ENCODE results near the gene ZBTB14. TPM values are rescaled to one million over a fixed set of nuclear protein-coding genes. Genes with fewer than 3 reads are reported as not detected.

ZBTB14 gene
- total RNA-seq, 1 experiment from 2014 or later = 15.1 TPM

DNA sequence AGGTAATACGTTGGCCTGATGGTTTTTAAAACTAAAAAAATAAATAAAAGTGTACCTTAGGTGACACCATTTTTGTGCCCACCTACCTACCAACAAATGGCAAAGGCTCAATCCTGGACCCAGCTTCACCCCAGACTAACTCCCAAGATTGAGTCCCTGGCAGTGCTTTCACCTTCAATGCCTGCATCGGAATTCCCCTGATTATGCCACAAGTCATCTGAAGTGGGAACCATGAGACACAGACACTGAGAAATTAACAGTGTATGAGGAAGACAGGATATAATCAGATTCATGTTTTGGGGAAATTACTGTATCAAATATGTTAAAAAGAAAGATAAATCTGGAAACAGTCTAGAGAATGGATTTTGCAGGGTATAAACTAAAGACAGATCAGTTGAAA lies 41.6 kb downstream of the ZBTB14 start:
- CTCF ChIA-PET = no interaction called here
- H3K4me3 Mint-ChIP-seq = no peak overlapping the region

GRCh38 chr18:5251117-5251516 lies 44.4 kb downstream of the ZBTB14 start:
- ATAC-seq = no peak
- Mint-ChIP-seq H3K9me3 (no peaks in the 10 kb centered on the region), H3K27me3 (ENCODE audit: low read depth) (no peaks in the 10 kb centered on the region), H3K4me3 (no peak overlapping the region), H3K36me3 (no peaks in the 10 kb centered on the region), H3K27ac (no peak overlapping the region), H3K4me1 (no peaks in the 10 kb centered on the region)
- TF ChIP-seq E2F1 (CRISPR knock-in tag; IDR thresholded peaks at IDR 0.05) (no peak), IRF2 (CRISPR knock-in tag; IDR thresholded peaks at IDR 0.05; ENCODE audit: borderline replicate concordance, low read depth) (no peak), CTCF (IDR thresholded peaks at IDR 0.05) (no peak), GRHL2 (CRISPR knock-in tag; IDR thresholded peaks at IDR 0.05; ENCODE audit: insufficient replicate concordance, severe bottlenecking) (no peak), CBFB (CRISPR knock-in tag; IDR thresholded peaks at IDR 0.05; ENCODE audit: low read depth) (no peak)
- TF ChIP-seq, protein P1, sequence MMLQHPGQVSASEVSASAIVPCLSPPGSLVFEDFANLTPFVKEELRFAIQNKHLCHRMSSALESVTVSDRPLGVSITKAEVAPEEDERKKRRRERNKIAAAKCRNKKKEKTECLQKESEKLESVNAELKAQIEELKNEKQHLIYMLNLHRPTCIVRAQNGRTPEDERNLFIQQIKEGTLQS (CRISPR knock-in tag; conservative IDR thresholded peaks at IDR 0.05) = no peak
- TF ChIP-seq, protein P2, sequence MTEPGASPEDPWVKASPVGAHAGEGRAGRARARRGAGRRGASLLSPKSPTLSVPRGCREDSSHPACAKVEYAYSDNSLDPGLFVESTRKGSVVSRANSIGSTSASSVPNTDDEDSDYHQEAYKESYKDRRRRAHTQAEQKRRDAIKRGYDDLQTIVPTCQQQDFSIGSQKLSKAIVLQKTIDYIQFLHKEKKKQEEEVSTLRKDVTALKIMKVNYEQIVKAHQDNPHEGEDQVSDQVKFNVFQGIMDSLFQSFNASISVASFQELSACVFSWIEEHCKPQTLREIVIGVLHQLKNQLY (CRISPR knock-in tag; IDR thresholded peaks at IDR 0.05) = no peak
- TF ChIP-seq, protein P3, sequence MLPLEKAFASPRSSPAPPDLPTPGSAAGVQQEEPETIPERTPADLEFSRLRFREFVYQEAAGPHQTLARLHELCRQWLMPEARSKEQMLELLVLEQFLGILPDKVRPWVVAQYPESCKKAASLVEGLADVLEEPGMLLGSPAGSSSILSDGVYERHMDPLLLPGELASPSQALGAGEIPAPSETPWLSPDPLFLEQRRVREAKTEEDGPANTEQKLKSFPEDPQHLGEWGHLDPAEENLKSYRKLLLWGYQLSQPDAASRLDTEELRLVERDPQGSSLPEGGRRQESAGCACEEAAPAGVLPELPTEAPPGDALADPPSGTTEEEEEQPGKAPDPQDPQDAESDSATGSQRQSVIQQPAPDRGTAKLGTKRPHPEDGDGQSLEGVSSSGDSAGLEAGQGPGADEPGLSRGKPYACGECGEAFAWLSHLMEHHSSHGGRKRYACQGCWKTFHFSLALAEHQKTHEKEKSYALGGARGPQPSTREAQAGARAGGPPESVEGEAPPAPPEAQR (CRISPR knock-in tag; IDR thresholded peaks at IDR 0.05) = no peak
- TF ChIP-seq, protein P4, sequence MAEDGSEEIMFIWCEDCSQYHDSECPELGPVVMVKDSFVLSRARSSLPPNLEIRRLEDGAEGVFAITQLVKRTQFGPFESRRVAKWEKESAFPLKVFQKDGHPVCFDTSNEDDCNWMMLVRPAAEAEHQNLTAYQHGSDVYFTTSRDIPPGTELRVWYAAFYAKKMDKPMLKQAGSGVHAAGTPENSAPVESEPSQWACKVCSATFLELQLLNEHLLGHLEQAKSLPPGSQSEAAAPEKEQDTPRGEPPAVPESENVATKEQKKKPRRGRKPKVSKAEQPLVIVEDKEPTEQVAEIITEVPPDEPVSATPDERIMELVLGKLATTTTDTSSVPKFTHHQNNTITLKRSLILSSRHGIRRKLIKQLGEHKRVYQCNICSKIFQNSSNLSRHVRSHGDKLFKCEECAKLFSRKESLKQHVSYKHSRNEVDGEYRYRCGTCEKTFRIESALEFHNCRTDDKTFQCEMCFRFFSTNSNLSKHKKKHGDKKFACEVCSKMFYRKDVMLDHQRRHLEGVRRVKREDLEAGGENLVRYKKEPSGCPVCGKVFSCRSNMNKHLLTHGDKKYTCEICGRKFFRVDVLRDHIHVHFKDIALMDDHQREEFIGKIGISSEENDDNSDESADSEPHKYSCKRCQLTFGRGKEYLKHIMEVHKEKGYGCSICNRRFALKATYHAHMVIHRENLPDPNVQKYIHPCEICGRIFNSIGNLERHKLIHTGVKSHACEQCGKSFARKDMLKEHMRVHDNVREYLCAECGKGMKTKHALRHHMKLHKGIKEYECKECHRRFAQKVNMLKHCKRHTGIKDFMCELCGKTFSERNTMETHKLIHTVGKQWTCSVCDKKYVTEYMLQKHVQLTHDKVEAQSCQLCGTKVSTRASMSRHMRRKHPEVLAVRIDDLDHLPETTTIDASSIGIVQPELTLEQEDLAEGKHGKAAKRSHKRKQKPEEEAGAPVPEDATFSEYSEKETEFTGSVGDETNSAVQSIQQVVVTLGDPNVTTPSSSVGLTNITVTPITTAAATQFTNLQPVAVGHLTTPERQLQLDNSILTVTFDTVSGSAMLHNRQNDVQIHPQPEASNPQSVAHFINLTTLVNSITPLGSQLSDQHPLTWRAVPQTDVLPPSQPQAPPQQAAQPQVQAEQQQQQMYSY (CRISPR knock-in tag; IDR thresholded peaks at IDR 0.05) = no peak
- ChIA-PET POLR2A (no interaction called here), CTCF (no interaction called here)
- no peak for DNase-seq (ENCODE audit: low spot score)

More for the DNA sequence above, 41.6 kb downstream of the ZBTB14 start:
- ATAC-seq (no peak), DNase-seq (ENCODE audit: low spot score) (no peak)
- no peak for TF ChIP-seq AR (CRISPR knock-in tag; IDR thresholded peaks at IDR 0.05)
- H3K27ac Mint-ChIP-seq = no peak overlapping the region
- H3K36me3 Mint-ChIP-seq = no peaks in the 10 kb centered on the region
- POLR2A ChIA-PET = no interaction called here
- H3K9me3 Mint-ChIP-seq = no peaks in the 10 kb centered on the region
- no peaks in the 10 kb centered on the region for H3K27me3 Mint-ChIP-seq (ENCODE audit: low read depth)
- no peaks in the 10 kb centered on the region for H3K4me1 Mint-ChIP-seq

All from WTC11 (cell line).